H9 (cell line): ENCODE data around the gene FRAS1. TPM values are rescaled to one million over a fixed set of nuclear protein-coding genes. Genes with fewer than 3 reads are reported as not detected.

Experiments used
- DNase-seq: peaks from one replicate; pipeline ENCODE4 v3.0.0-alpha.2; 2017
- H2AFZ ChIP-seq: one replicate; pipeline ENCODE4 v1.6.1; 2013; ENCODE audit warnings: mild to moderate bottlenecking, low read length, control low read depth, moderate library complexity
- H2AK5ac ChIP-seq: 2 replicates; pipeline ENCODE4 v1.6.1; 2013; ENCODE audit warnings: low read length, control low read depth, mixed read lengths; ENCODE audit not compliant: insufficient read length
- H2BK120ac ChIP-seq: one replicate; pipeline ENCODE4 v1.6.1; 2013; ENCODE audit warnings: low read depth, mild to moderate bottlenecking, low read length, control low read depth, inconsistent platforms; ENCODE audit not compliant: poor library complexity, severe bottlenecking
- H2BK12ac ChIP-seq: 2 replicates; pipeline ENCODE4 v1.6.1; 2013; ENCODE audit warnings: low read length, control low read depth, mixed read lengths, low read depth; ENCODE audit not compliant: insufficient read length
- H2BK15ac ChIP-seq: 2 replicates; pipeline ENCODE4 v1.6.1; 2013; ENCODE audit warnings: low read depth, low read length, control low read depth
- H2BK20ac ChIP-seq: one replicate; pipeline ENCODE4 v1.6.1; 2013; ENCODE audit warnings: low read depth, mild to moderate bottlenecking, low read length, control low read depth, inconsistent platforms; ENCODE audit not compliant: poor library complexity, severe bottlenecking
- H2BK5ac ChIP-seq: 2 replicates; pipeline ENCODE4 v1.6.1; 2013; ENCODE audit warnings: low read length, control low read depth, mixed read lengths; ENCODE audit not compliant: insufficient read length
- H3K14ac ChIP-seq: 2 replicates; pipeline ENCODE4 v1.6.1; 2013; ENCODE audit warnings: low read length, control low read depth; ENCODE audit not compliant: insufficient read depth
- H3K18ac ChIP-seq: 2 replicates; pipeline ENCODE4 v1.6.1; 2013; ENCODE audit warnings: low read depth, mild to moderate bottlenecking, mixed read lengths, low read length, control low read depth; ENCODE audit not compliant: insufficient read length
- H3K23ac ChIP-seq: 2 replicates; pipeline ENCODE4 v1.6.1; 2013; ENCODE audit warnings: low read length, control low read depth, mixed read lengths, low read depth; ENCODE audit not compliant: insufficient read length
- H3K23me2 ChIP-seq: 2 replicates; pipeline ENCODE4 v1.6.1; 2013; ENCODE audit warnings: low read depth, mild to moderate bottlenecking, mixed read lengths, low read length, control low read depth; ENCODE audit not compliant: insufficient read length, poor library complexity, severe bottlenecking
- H3K27ac ChIP-seq: 2 replicates; pipeline ENCODE4 v1.5.1; 2013; ENCODE audit warnings: low read length, control low read depth, mixed read lengths, low read depth; ENCODE audit not compliant: insufficient read length
- H3K27me3 ChIP-seq: 2 replicates; pipeline ENCODE4 v1.6.1; 2013; ENCODE audit warnings: low read length, control low read depth, inconsistent platforms; ENCODE audit not compliant: insufficient read depth
- H3K4ac ChIP-seq: 2 replicates; pipeline ENCODE4 v1.6.1; 2013; ENCODE audit warnings: low read depth, mild to moderate bottlenecking, control low read depth, inconsistent platforms, low read length, moderate library complexity
- H3K4me1 ChIP-seq: 2 replicates; pipeline ENCODE4 v1.6.1; 2013; ENCODE audit warnings: low read length, control low read depth, inconsistent platforms; ENCODE audit not compliant: insufficient read depth
- H3K4me2 ChIP-seq: 2 replicates; pipeline ENCODE4 v1.6.1; 2013; ENCODE audit warnings: low read length, control low read depth, mixed read lengths; ENCODE audit not compliant: insufficient read length, insufficient read depth
- H3K56ac ChIP-seq: 2 replicates; pipeline ENCODE4 v1.6.1; 2013; ENCODE audit warnings: low read depth, mild to moderate bottlenecking, mixed read lengths, low read length, control low read depth; ENCODE audit not compliant: insufficient read length
- H3K79me1 ChIP-seq: 2 replicates; pipeline ENCODE4 v1.6.1; 2013; ENCODE audit warnings: low read depth, mild to moderate bottlenecking, moderate library complexity, low read length, control low read depth, inconsistent platforms; ENCODE audit not compliant: insufficient read depth, poor library complexity, severe bottlenecking
- H3K79me2 ChIP-seq: 2 replicates; pipeline ENCODE4 v1.6.1; 2013; ENCODE audit warnings: low read length, control low read depth, inconsistent platforms; ENCODE audit not compliant: insufficient read depth
- H3K9ac ChIP-seq: 2 replicates; pipeline ENCODE4 v1.6.1; 2013; ENCODE audit warnings: low read length, control low read depth, mixed read lengths; ENCODE audit not compliant: insufficient read length; ENCODE audit errors: extremely low read depth
- H3K9me3 ChIP-seq: one replicate; pipeline ENCODE4 v1.6.1; 2013; ENCODE audit warnings: low read depth, low read length, inconsistent platforms; ENCODE audit not compliant: control insufficient read depth
- H3T11ph ChIP-seq: one replicate; pipeline ENCODE4 v1.6.1; 2013; ENCODE audit warnings: mild to moderate bottlenecking, low read length, control low read depth, inconsistent platforms
- H4K20me1 ChIP-seq: one replicate; pipeline ENCODE4 v1.6.1; 2013; ENCODE audit not compliant: control insufficient read depth, insufficient read length, insufficient read depth
- H4K5ac ChIP-seq: 2 replicates; pipeline ENCODE4 v1.6.1; 2013; ENCODE audit warnings: low read depth, mild to moderate bottlenecking, mixed read lengths, low read length, control low read depth; ENCODE audit not compliant: insufficient read length
- H4K8ac ChIP-seq: replicated peaks from 2 replicates; pipeline ENCODE4 v1.6.1; 2013; ENCODE audit warnings: low read length, control low read depth, mixed read lengths, low read depth; ENCODE audit not compliant: insufficient read length
- H4K91ac ChIP-seq: 2 replicates; pipeline ENCODE4 v1.6.1; 2013; ENCODE audit warnings: low read depth, mild to moderate bottlenecking, moderate library complexity, mixed read lengths, low read length, control low read depth; ENCODE audit not compliant: insufficient read length
- H3K27ac Mint-ChIP-seq, 3 experiments: 2 replicates in 2 of 3; 3 replicates in 1 of 3; pipeline ENCODE4 v1.8.0; 2020 to 2021; ENCODE audit warnings: mixed read lengths in 3 of 3, mild to moderate bottlenecking in 1 of 3, moderate library complexity in 1 of 3
- H3K27me3 Mint-ChIP-seq: 2 replicates; pipeline ENCODE4 v1.8.0; 2021; ENCODE audit warnings: low read depth, mild to moderate bottlenecking, moderate library complexity, mixed read lengths
- H3K36me3 Mint-ChIP-seq, 3 experiments: 2 replicates in 2 of 3; 3 replicates in 1 of 3; pipeline ENCODE4 v1.8.0; 2020 to 2021; ENCODE audit warnings: low read depth in 3 of 3, mixed read lengths in 3 of 3; ENCODE audit not compliant: insufficient read depth in 1 of 3
- H3K4me1 Mint-ChIP-seq, 2 experiments: 2 replicates each; pipeline ENCODE4 v1.8.0; 2020; ENCODE audit warnings: mixed read lengths in 2 of 2
- H3K4me3 Mint-ChIP-seq, 2 experiments: 2 replicates in 1 of 2; 3 replicates in 1 of 2; pipeline ENCODE4 v1.8.0; 2020 to 2021; ENCODE audit warnings: mild to moderate bottlenecking in 2 of 2, mixed read lengths in 2 of 2, moderate library complexity in 1 of 2
- H3K9me3 Mint-ChIP-seq, 2 experiments: 2 replicates in 1 of 2; 3 replicates in 1 of 2; pipeline ENCODE4 v1.8.0; 2020; ENCODE audit warnings: mild to moderate bottlenecking in 2 of 2, mixed read lengths in 2 of 2, moderate library complexity in 1 of 2
- WGBS: extraction: QIAGEN DNeasy Blood & Tissue Kit; methylation state at CpG from one replicate; pipeline ENCODE4 v1.1.7; 2013; ENCODE audit warnings: missing lambda C conversion rate, low lambda C conversion rate, mixed read lengths; ENCODE audit not compliant: insufficient read length; ENCODE audit errors: extremely low coverage; 5-methylcytosine and 5-hydroxymethylcytosine counted together
- total RNA-seq: library from RNA; stranded (reverse); gene quantifications from 2 replicates; pipeline ENCODE4 v1.2.1, GENCODE V29; 2021
- TF ChIP-seq, protein P1 (sequence below): fragments of 200-600 bp; sonication (generic); conservative IDR thresholded peaks from 3 replicates; pipeline ENCODE4 v1.8.0; 2021; ENCODE audit warnings: antibody characterized with exemption, mild to moderate bottlenecking

FRAS1 gene
- total RNA-seq, 1 experiment from 2014 or later, result 58.5 TPM

DNA sequence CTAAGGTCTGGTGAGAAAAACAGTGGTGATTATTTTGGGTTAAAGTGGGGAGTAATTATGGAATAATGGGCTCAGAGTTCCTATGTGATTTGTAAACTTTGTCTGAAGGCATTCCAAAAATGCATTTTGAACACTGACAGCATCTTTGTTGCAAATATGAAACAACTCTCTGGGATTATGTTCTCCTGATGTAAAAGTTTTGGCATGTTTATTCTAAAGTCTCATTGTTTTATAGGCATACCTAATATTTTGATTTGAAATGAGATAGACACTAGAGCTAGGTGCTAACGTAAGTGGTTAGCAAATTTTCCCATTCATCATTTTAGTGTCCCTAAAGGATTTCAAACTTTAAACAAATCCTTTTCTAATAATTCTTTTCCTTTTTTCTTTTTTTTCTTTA, 353.6 kb downstream of the FRAS1 start:
- H2BK15ac ChIP-seq, result no peak overlapping the region
- H2BK120ac ChIP-seq, result no peak overlapping the region
- no peaks in the 10 kb centered on the region for H3K9me3 Mint-ChIP-seq
- no peaks in the 10 kb centered on the region for H4K20me1 ChIP-seq
- no peaks in the 10 kb centered on the region for H3K4me1 ChIP-seq
- H3K4me3 Mint-ChIP-seq, result no peak overlapping the region
- H3K4me1 Mint-ChIP-seq, result peaks cover 2 to 3% of the 10 kb centered on the region in 2 experiments
- H3K27me3 ChIP-seq, result no peaks in the 10 kb centered on the region
- H3K9me3 ChIP-seq, result no peaks in the 10 kb centered on the region
- no peak overlapping the region for H3K18ac ChIP-seq
- H2AFZ ChIP-seq, result no peak overlapping the region
- H3K79me2 ChIP-seq, result no peaks in the 10 kb centered on the region
- no peak overlapping the region for H3K9ac ChIP-seq
- H3K23me2 ChIP-seq, result no peaks in the 10 kb centered on the region
- TF ChIP-seq, protein P1, sequence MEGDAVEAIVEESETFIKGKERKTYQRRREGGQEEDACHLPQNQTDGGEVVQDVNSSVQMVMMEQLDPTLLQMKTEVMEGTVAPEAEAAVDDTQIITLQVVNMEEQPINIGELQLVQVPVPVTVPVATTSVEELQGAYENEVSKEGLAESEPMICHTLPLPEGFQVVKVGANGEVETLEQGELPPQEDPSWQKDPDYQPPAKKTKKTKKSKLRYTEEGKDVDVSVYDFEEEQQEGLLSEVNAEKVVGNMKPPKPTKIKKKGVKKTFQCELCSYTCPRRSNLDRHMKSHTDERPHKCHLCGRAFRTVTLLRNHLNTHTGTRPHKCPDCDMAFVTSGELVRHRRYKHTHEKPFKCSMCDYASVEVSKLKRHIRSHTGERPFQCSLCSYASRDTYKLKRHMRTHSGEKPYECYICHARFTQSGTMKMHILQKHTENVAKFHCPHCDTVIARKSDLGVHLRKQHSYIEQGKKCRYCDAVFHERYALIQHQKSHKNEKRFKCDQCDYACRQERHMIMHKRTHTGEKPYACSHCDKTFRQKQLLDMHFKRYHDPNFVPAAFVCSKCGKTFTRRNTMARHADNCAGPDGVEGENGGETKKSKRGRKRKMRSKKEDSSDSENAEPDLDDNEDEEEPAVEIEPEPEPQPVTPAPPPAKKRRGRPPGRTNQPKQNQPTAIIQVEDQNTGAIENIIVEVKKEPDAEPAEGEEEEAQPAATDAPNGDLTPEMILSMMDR, result no peak
- no peak overlapping the region for H3K56ac ChIP-seq
- no peak overlapping the region for H4K8ac ChIP-seq
- H3K79me1 ChIP-seq, result no peaks in the 10 kb centered on the region
- WGBS, result no CpG with 5 or more reads among the region's 1 CpG
- H3K4me2 ChIP-seq, result no peak overlapping the region
- H3K27ac ChIP-seq, result no peak overlapping the region
- H2BK5ac ChIP-seq, result no peak overlapping the region
- no peak overlapping the region for H3K23ac ChIP-seq
- H3K36me3 Mint-ChIP-seq, result peaks cover 23 to 41% (median 33%) of the 10 kb centered on the region in 3 experiments; a peak in 6 of 7 replicates
- no peak overlapping the region for H2AK5ac ChIP-seq
- no peak overlapping the region for H2BK12ac ChIP-seq
- H3K4ac ChIP-seq, result no peak overlapping the region
- H2BK20ac ChIP-seq, result no peak overlapping the region
- H4K5ac ChIP-seq, result no peak overlapping the region
- no peak overlapping the region for H4K91ac ChIP-seq
- no peak overlapping the region for H3T11ph ChIP-seq
- no peak for DNase-seq
- no peaks in the 10 kb centered on the region for H3K27me3 Mint-ChIP-seq
- no peak overlapping the region for H3K27ac Mint-ChIP-seq
- H3K14ac ChIP-seq, result no peak overlapping the region
